ENCODE results near the gene TAF10.

TAF10 gene

DNA sequence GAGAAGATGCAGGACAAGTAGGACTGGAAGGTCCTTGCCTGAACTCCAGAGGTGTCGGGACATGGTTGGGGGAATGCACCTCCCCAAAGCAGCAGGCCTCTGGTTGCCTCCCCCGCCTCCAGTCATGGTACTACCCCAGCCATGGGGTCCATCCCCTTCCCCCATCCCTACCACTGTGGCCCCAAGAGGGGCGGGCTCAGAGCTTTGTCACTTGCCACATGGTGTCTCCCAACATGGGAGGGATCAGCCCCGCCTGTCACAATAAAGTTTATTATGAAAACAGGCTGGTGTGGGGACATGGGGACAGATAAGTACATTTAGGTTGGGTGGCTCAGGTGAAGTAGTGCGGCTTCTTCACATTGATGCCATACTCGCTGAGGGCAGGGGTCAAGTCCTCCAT, 1.4 kb downstream of the TAF10 start:
- no peaks in the 10 kb centered on the region for H3K9me2 ChIP-seq (replicated peaks; ENCODE audit: insufficient read depth, low read length)
- TF ChIP-seq CTCF (IDR thresholded peaks at IDR 0.05; ENCODE audit: low read length) (no peak), EZH2phosphoT487 (IDR thresholded peaks at IDR 0.05; ENCODE audit: low read length) (no peak), EZH2 (optimal IDR thresholded peaks at IDR 0.05; ENCODE audit: low read depth, low read length) (no peak)
- peaks cover 35% of the 10 kb centered on the region for H3K4me1 ChIP-seq (ENCODE audit: low read length)
- H3K9ac ChIP-seq (ENCODE audit: low read length), result no peak overlapping the region
- H3K36me3 ChIP-seq (replicated peaks; ENCODE audit: insufficient read depth, low read length), result no peaks in the 10 kb centered on the region
- no peak overlapping the region for H3K27ac ChIP-seq (ENCODE audit: low read length)
- no peak overlapping the region; the same call in 1 of the 2 replicates for H3K4me2 ChIP-seq (ENCODE audit: low read depth, low read length)
- no peak overlapping the region for H3K4me3 ChIP-seq (ENCODE audit: low read length)
- peaks cover 30% of the 10 kb centered on the region for H3F3A ChIP-seq (ENCODE audit: insufficient read depth, low read length)
- H3K27me3 ChIP-seq (replicated peaks; ENCODE audit: insufficient read depth, low read length), result no peaks in the 10 kb centered on the region
- H4K20me1 ChIP-seq (ENCODE audit: insufficient read depth, low read length), result no peaks in the 10 kb centered on the region
- DNase-seq, result no peak
- no peak overlapping the region for H2AFZ ChIP-seq (ENCODE audit: low read length)
- no peaks in the 10 kb centered on the region for H3K9me3 ChIP-seq (replicated peaks; ENCODE audit: insufficient read depth, low read length)
- peaks cover 25% of the 10 kb centered on the region for H3K79me2 ChIP-seq (ENCODE audit: low read length)

- Histone ChIP-seq H3K9me2 (replicated peaks; ENCODE audit: insufficient read depth, low read length) (no peaks in the 10 kb centered on the region), H3K4me1 (ENCODE audit: low read length) (peaks cover 43% of the 10 kb centered on the region), H3F3A (ENCODE audit: insufficient read depth, low read length) (peaks cover 33% of the 10 kb centered on the region), H3K9ac (ENCODE audit: low read length) (no peak overlapping the region), H3K36me3 (replicated peaks; ENCODE audit: insufficient read depth, low read length) (no peaks in the 10 kb centered on the region), H3K27ac (ENCODE audit: low read length) (no peak overlapping the region), H3K27me3 (replicated peaks; ENCODE audit: insufficient read depth, low read length) (no peaks in the 10 kb centered on the region), H3K4me2 (ENCODE audit: low read depth, low read length) (no peak overlapping the region), H3K79me2 (ENCODE audit: low read length) (peaks cover 35% of the 10 kb centered on the region), H3K4me3 (ENCODE audit: low read length) (no peak overlapping the region), H4K20me1 (ENCODE audit: insufficient read depth, low read length) (no peaks in the 10 kb centered on the region), H2AFZ (ENCODE audit: low read length) (no peak overlapping the region), H3K9me3 (replicated peaks; ENCODE audit: insufficient read depth, low read length) (no peaks in the 10 kb centered on the region)
- DNase-seq, result no peak
- no peak for TF ChIP-seq EZH2phosphoT487 (IDR thresholded peaks at IDR 0.05; ENCODE audit: low read length)
- no peak for TF ChIP-seq EZH2 (optimal IDR thresholded peaks at IDR 0.05; ENCODE audit: low read depth, low read length)
Observed at GRCh38 chr11:6609502-6610015, 2.5 kb downstream of the TAF10 start.

- Histone ChIP-seq H3K9ac (ENCODE audit: low read length) (no peak overlapping the region), H4K20me1 (ENCODE audit: insufficient read depth, low read length) (no peaks in the 10 kb centered on the region), H3K4me2 (ENCODE audit: low read depth, low read length) (no peak overlapping the region), H3K9me3 (replicated peaks; ENCODE audit: insufficient read depth, low read length) (no peaks in the 10 kb centered on the region), H3K9me2 (replicated peaks; ENCODE audit: insufficient read depth, low read length) (no peaks in the 10 kb centered on the region), H3K27ac (ENCODE audit: low read length) (no peak overlapping the region), H3K79me2 (ENCODE audit: low read length) (peaks cover 41% of the 10 kb centered on the region), H3F3A (ENCODE audit: insufficient read depth, low read length) (peaks cover 39% of the 10 kb centered on the region), H2AFZ (ENCODE audit: low read length) (no peak overlapping the region), H3K4me1 (ENCODE audit: low read length) (peaks cover 45% of the 10 kb centered on the region), H3K4me3 (ENCODE audit: low read length) (no peak overlapping the region), H3K36me3 (replicated peaks; ENCODE audit: insufficient read depth, low read length) (no peaks in the 10 kb centered on the region), H3K27me3 (replicated peaks; ENCODE audit: insufficient read depth, low read length) (no peaks in the 10 kb centered on the region)
- TF ChIP-seq CTCF (IDR thresholded peaks at IDR 0.05; ENCODE audit: low read length), result no peak
- no peak for TF ChIP-seq EZH2 (optimal IDR thresholded peaks at IDR 0.05; ENCODE audit: low read depth, low read length)
- no peak for DNase-seq
Observed at GRCh38 chr11:6608726-6609501, 3.1 kb downstream of the TAF10 start.

GRCh38 chr11:6608011-6608410, 4.0 kb downstream of the TAF10 start:
- Histone ChIP-seq H3K79me2 (ENCODE audit: low read length) (peaks cover 48% of the 10 kb centered on the region), H3K27ac (ENCODE audit: low read length) (no peak overlapping the region; the same call in 1 of the 2 replicates), H3K27me3 (replicated peaks; ENCODE audit: insufficient read depth, low read length) (no peaks in the 10 kb centered on the region), H4K20me1 (ENCODE audit: insufficient read depth, low read length) (no peaks in the 10 kb centered on the region), H3K9me3 (replicated peaks; ENCODE audit: insufficient read depth, low read length) (no peaks in the 10 kb centered on the region), H3K4me2 (ENCODE audit: low read depth, low read length) (peak overlapping the region; percentile 85), H3K9ac (ENCODE audit: low read length) (0 out of 2 replicates have a peak overlapping the region, but pooled peaks have one; percentile 6), H3K9me2 (replicated peaks; ENCODE audit: insufficient read depth, low read length) (no peaks in the 10 kb centered on the region), H3K4me1 (ENCODE audit: low read length) (peaks cover 43% of the 10 kb centered on the region), H3K4me3 (ENCODE audit: low read length) (no peak overlapping the region), H2AFZ (ENCODE audit: low read length) (no peak overlapping the region), H3F3A (ENCODE audit: insufficient read depth, low read length) (peaks cover 38% of the 10 kb centered on the region), H3K36me3 (replicated peaks; ENCODE audit: insufficient read depth, low read length) (no peaks in the 10 kb centered on the region)
- no peak for DNase-seq
- TF ChIP-seq CTCF (IDR thresholded peaks at IDR 0.05; ENCODE audit: low read length) (no peak), EZH2phosphoT487 (IDR thresholded peaks at IDR 0.05; ENCODE audit: low read length) (no peak)
